HEK293T (cell line): ENCODE data around the gene SUPT7L.

Source experiments
- ARNT ChIP-seq: fragments of 450-650 bp; IDR thresholded peaks from 2 replicates; pipeline ENCODE4 v1.6.1; 2017; ENCODE audit warnings: mild to moderate bottlenecking
- BHLHE40 ChIP-seq: fragments of 450-650 bp; IDR thresholded peaks from 2 replicates; pipeline ENCODE4 v1.6.1; 2016; ENCODE audit warnings: mild to moderate bottlenecking, moderate library complexity, borderline replicate concordance
- FOXA1 ChIP-seq: fragments of 450-650 bp; IDR thresholded peaks from 2 replicates; pipeline ENCODE4 v1.6.1; 2016; ENCODE audit warnings: mild to moderate bottlenecking
- FOXK2 ChIP-seq: fragments of 450-650 bp; IDR thresholded peaks from 2 replicates; pipeline ENCODE4 v1.6.1; 2016; ENCODE audit warnings: mild to moderate bottlenecking
- FOXM1 ChIP-seq: fragments of 450-650 bp; IDR thresholded peaks from 2 replicates; pipeline ENCODE4 v1.6.1; 2017; ENCODE audit warnings: mild to moderate bottlenecking, borderline replicate concordance
- LEF1 ChIP-seq: fragments of 450-650 bp; IDR thresholded peaks from 2 replicates; pipeline ENCODE4 v1.6.1; 2017; ENCODE audit warnings: mild to moderate bottlenecking, borderline replicate concordance
- NFRKB ChIP-seq: fragments of 450-650 bp; IDR thresholded peaks from 2 replicates; pipeline ENCODE4 v1.6.1; 2016; ENCODE audit warnings: mild to moderate bottlenecking, moderate library complexity
- TARDBP ChIP-seq: fragments of 450-650 bp; IDR thresholded peaks from 2 replicates; pipeline ENCODE4 v1.6.1; 2016
- ZNF384 ChIP-seq: fragments of 450-650 bp; IDR thresholded peaks from 2 replicates; pipeline ENCODE4 v1.6.1; 2016

DNA sequence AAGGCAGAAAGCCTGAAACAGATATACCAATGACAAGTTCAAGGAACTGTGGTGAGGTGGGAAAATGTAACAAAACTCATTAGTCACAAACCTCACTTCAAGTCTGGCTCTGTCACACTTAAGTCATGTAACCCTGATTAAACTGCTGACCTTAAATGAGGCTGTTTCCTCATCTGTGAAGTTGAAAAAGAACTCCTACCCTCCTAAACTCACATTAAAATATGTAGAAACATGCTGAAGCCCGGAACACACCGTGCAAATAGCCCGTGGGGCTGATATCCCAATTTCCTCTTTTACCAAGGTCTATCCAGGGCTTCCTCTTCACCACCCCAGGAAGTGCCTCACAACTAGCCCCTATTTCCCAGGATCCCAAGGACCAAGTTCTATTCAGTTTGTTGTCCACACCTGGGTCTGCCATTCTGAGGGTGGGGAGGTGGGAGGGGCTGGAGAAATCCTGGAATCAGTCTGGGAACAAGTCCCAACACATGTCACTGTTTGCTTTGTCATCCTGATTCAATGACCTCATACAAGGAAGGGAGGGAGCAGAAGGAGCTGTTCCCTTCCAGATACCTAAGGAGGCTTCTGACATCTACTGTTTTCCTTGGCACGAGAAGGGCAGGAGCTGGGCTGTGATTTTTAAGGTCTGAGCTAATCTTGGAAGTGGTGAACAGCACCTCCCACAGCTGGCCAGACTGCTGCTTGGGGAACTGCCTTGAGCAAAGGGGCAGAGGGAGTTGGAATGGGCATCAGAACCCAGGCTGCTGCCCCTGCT lies 42.6 kb upstream of the SUPT7L start:
- no peak for TF ChIP-seq FOXM1
- no peak for TF ChIP-seq ARNT
- TF ChIP-seq ZNF384, result no peak
- TF ChIP-seq FOXK2, result no peak
- no peak for TF ChIP-seq TARDBP
- TF ChIP-seq NFRKB, result no peak
- TF ChIP-seq BHLHE40, result no peak
- TF ChIP-seq FOXA1, result no peak
- TF ChIP-seq LEF1, result no peak
